Fibroblast of pulmonary artery (primary cell): Measurements from ENCODE around the gene GCLC.

Experiments used
- DNase-seq: peaks from one replicate; pipeline ENCODE4 v3.0.0-alpha.2; 2010; ENCODE audit warnings: low read depth
- H3K4me3 ChIP-seq: replicated peaks from 2 replicates; pipeline ENCODE4 v1.5.1; 2011; ENCODE audit warnings: low read depth, mild to moderate bottlenecking, control low read depth, low read length, moderate library complexity
- CTCF ChIP-seq: IDR thresholded peaks from 2 replicates; pipeline ENCODE4 v1.5.1; 2011; ENCODE audit warnings: mild to moderate bottlenecking, control low read depth, low read length, inconsistent platforms; ENCODE audit errors: missing control alignments

The GCLC gene

DNA sequence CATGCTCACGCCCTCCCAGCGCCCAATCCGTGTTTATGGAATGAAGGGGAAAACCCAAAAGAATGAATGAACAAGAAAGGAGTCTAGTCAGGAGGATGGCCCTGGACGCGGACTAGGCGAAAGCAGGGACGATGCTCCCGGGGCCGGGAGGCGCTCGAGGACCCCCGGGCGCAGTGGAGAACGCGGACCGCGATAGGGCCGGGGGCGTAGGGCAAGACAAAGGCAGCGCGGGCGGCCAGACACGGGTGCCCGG lies 758 bp downstream of the GCLC start:
- peak overlapping the region; percentile 76 for H3K4me3 ChIP-seq
- TF ChIP-seq CTCF, result no peak
- DNase-seq, result no peak

- DNase-seq, result peak; percentile 34
- peak overlapping the region; percentile 76 for H3K4me3 ChIP-seq
- no peak for TF ChIP-seq CTCF
Measured at GRCh38 chr6:53543359-53544216, 1.3 kb downstream of the GCLC start.

DNA sequence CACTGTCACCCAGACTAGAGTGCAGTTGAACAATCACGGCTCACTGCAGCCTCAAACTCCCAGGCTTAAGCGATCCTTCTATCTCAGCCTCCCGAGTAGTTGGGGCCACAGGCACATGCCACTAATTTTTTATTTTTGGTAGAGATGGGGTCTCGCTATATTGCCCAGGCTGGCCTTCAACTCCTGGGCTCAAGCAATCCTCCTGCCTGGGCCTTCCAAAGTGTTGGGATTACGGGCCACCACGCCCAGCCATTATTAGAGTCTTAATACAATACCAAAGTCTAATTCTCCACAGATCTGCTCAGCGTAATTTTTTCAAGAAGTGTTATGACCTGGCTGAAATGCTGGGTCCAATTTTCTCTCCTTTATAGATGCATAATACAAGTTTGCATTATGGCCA lies 3.0 kb downstream of the GCLC start:
- DNase-seq, result no peak
- TF ChIP-seq CTCF, result no peak
- H3K4me3 ChIP-seq, result no peak overlapping the region

GRCh38 chr6:53540129-53540692 lies 4.7 kb downstream of the GCLC start:
- TF ChIP-seq CTCF, result no peak
- no peak for DNase-seq
- H3K4me3 ChIP-seq, result no peak overlapping the region

DNA sequence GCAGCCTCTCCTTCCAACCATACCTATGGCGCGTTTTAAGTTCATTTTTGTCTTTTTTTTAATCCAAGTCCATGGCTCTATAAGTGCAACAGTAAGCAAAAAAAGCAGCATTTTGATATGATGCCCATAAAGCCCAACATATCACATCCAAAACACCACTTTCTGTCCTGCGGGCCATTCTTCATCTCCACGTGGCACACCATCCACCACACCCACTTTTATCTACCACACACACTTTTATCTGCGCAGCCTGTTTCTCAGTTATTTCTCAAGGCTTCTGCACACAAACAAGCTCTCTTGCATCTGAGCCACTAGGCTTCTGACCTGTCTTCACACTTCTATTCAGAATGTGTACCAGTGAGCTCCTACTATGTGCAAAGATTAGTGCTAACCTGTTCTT lies 5.3 kb downstream of the GCLC start:
- no peak for DNase-seq
- TF ChIP-seq CTCF, result no peak
- H3K4me3 ChIP-seq, result no peak overlapping the region

DNA sequence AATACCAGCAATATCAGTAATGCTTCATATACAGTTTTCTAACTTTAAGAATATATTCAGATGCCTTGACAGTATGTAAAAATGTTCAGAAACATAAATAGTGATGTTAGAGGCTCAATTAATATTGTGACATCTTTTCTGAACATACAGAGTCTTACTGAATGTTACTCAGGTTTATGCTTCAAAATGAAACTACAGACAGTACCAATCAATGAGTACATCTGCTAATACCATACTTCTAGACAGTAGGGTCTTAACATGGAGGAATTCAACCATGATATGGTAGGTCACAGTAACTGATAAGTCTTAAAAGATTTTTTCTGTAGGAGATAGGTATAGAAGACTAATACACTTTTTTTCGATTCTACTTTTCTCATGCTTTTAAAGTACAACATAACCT lies 8.3 kb downstream of the GCLC start:
- H3K4me3 ChIP-seq, result no peak overlapping the region
- TF ChIP-seq CTCF, result no peak
- no peak for DNase-seq

DNA sequence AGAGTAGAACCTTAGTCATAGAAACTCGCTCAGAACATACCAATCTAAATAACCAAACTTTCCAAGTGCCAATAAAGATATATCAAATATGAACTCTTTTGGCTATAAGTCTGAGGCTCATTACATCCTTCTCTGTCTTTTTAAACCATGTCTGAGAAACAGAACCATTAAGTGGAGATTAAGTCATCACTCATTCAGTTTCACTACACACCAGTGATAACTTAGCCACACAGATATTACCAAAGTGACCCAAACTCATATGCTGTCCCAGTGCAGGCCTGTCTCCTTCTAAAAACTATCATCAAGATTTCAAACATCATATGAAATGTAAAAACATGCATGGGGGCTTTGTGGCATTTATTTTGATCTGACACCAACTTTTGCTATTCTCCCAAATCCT lies 12.0 kb downstream of the GCLC start:
- no peak for TF ChIP-seq CTCF
- no peak overlapping the region for H3K4me3 ChIP-seq
- no peak for DNase-seq
